ENCODE data around the gene ARHGAP29. TPM values are rescaled to one million over a fixed set of nuclear protein-coding genes. Genes with fewer than 3 reads are reported as not detected.

Gene ARHGAP29
- total RNA-seq, 1 donor from 2014 or later, result 42.7 TPM

DNA sequence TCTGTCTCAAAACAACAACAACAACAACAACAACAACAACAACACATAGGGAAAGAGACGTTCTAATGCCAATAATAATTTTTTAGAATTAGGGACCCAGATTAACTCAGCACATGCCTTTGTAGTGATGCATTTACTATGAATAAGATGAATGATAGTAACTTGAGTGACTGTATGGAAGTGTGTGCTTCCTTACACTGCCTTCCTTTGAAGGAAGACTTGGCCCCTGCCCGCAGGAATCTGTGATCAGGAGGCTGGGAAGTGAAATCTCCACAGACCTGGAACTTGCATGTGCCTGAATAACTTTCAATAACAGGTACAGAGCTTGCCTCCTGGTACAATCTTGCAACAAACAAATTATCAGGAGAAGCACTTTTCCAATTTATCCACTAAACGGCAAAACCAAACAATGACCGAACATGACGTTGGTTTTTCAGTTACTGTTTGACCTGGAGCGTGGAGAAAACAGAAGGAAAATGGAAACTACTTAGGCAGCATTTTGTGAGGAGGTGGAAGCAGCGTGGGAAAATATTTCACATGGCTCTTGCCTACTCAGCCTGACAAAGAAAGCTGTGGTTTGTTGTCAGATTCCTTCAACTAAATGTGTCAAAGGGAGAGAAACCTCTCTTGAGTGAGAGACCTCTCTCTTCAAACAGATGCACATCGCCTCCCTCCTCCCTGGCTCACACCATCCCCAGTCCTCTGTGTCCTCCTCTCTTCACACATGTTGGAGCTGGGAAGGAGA, 106.4 kb downstream of the ARHGAP29 start:
- no peak overlapping the region for H3K27ac Mint-ChIP-seq
- no peak overlapping the region for H3K4me3 Mint-ChIP-seq
- no peaks in the 10 kb centered on the region for H3K9me3 Mint-ChIP-seq
- H3K27me3 Mint-ChIP-seq, result no peaks in the 10 kb centered on the region
- peaks cover 5% of the 10 kb centered on the region for H3K36me3 Mint-ChIP-seq
- TF ChIP-seq, protein P1, sequence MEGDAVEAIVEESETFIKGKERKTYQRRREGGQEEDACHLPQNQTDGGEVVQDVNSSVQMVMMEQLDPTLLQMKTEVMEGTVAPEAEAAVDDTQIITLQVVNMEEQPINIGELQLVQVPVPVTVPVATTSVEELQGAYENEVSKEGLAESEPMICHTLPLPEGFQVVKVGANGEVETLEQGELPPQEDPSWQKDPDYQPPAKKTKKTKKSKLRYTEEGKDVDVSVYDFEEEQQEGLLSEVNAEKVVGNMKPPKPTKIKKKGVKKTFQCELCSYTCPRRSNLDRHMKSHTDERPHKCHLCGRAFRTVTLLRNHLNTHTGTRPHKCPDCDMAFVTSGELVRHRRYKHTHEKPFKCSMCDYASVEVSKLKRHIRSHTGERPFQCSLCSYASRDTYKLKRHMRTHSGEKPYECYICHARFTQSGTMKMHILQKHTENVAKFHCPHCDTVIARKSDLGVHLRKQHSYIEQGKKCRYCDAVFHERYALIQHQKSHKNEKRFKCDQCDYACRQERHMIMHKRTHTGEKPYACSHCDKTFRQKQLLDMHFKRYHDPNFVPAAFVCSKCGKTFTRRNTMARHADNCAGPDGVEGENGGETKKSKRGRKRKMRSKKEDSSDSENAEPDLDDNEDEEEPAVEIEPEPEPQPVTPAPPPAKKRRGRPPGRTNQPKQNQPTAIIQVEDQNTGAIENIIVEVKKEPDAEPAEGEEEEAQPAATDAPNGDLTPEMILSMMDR (conservative IDR thresholded peaks at IDR 0.05), result no peak
- DNase-seq (ENCODE audit: extremely low spot score, unreplicated experiment), result no peak
- peaks cover 14% of the 10 kb centered on the region for H3K4me1 Mint-ChIP-seq (ENCODE audit: unreplicated experiment)

DNA sequence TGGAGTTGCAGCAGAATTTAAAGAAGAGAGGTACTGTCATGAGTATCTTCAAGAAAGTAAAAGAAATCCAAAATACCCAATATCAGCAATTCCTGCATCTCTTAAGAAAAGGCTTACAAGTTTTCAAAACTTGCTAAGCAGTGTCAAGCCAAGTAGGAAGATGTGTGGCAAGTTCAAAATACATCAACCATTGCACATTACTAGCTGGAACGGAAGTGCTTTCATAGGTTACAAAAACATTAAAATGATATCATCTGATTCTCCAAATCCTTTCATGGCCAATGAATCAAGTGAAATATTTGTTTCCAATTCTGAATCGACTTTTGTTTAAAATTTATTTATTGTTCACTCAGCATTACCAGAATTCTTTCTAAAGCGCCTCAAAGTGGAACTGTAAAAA, 110.7 kb downstream of the ARHGAP29 start:
- TF ChIP-seq, protein P1 (conservative IDR thresholded peaks at IDR 0.05), result no peak
- H3K4me1 Mint-ChIP-seq (ENCODE audit: unreplicated experiment), result peaks cover 16% of the 10 kb centered on the region
- no peaks in the 10 kb centered on the region for H3K27me3 Mint-ChIP-seq
- DNase-seq (ENCODE audit: extremely low spot score, unreplicated experiment), result no peak
- H3K4me3 Mint-ChIP-seq, result no peak overlapping the region
- peaks cover 3% of the 10 kb centered on the region for H3K9me3 Mint-ChIP-seq
- H3K36me3 Mint-ChIP-seq, result peaks cover under 1% of the 10 kb centered on the region
- no peak overlapping the region for H3K27ac Mint-ChIP-seq

DNA sequence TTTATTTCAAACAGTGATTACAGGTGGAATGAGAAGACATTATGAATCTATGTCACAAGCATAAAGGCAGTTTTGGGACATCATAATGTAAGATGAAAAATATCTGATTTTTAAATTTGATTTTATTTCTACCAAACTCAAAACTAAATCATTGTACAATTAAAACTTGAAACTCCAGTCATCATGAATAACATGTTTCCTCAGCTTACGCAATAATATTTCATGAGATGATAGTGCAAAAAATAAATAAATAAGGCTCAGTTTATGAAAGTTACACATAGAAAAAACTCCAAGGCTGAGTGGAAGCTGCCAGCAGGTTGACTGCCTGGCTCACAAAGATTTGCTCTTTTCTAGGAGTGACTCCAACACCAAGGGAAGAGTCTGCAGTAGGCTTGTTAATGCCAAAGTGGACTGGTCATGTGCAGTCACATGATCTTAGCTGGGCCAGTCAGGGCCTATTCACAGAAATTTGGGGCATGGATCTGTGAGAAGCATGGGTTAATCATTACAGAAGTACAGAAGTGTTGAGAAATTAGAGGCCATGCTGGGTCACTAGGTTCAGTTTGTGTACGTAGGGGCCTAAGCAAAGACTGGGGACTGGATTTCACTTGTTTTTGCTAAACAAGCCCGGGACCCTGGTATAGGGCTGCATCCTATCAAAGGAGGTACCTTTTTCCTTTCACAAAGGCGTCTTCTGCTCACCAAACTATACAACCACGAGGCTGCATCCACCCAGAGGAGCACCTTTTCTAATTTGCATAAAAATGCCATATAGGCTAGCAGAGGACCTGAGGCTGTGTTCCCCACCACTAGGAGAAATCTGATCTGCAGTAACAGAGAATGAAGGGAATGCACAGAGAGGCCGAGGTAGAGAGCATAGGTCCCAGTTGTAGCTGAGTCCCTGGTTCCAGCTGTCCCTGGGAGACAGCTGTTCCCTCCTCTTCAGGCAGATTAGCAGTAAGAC, 111.6 kb downstream of the ARHGAP29 start:
- H3K27me3 Mint-ChIP-seq, result no peaks in the 10 kb centered on the region
- peak overlapping the region; percentile 10 for H3K4me3 Mint-ChIP-seq
- no peak for DNase-seq (ENCODE audit: extremely low spot score, unreplicated experiment)
- TF ChIP-seq, protein P1 (conservative IDR thresholded peaks at IDR 0.05), result no peak
- peaks cover 4% of the 10 kb centered on the region for H3K36me3 Mint-ChIP-seq
- peaks cover 7% of the 10 kb centered on the region for H3K9me3 Mint-ChIP-seq
- peak overlapping the region; percentile 64 for H3K27ac Mint-ChIP-seq
- peaks cover 16% of the 10 kb centered on the region for H3K4me1 Mint-ChIP-seq (ENCODE audit: unreplicated experiment)

DNA sequence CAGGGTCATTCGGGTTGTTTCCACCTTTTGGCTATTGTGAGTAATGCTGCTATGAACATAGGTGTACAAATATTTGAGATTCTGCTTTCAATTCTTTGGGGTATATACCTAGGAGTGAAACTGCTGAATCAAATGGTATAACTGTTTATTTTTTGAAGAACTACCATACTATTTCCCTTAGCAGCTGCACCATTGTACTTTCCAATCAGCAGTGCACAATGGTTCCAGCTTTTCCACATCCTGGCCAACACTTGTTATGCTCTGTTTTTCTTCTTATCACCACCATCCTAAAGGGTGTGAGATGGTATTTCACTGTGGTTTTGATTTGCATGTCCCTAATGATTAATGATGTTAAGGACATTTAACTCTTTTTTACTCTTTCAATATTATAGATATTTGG, 112.8 kb downstream of the ARHGAP29 start:
- H3K36me3 Mint-ChIP-seq, result peaks cover 4% of the 10 kb centered on the region
- H3K4me1 Mint-ChIP-seq (ENCODE audit: unreplicated experiment), result peaks cover 23% of the 10 kb centered on the region
- peaks cover 7% of the 10 kb centered on the region for H3K9me3 Mint-ChIP-seq
- H3K27me3 Mint-ChIP-seq, result no peaks in the 10 kb centered on the region
- H3K27ac Mint-ChIP-seq, result no peak overlapping the region
- no peak overlapping the region for H3K4me3 Mint-ChIP-seq
- no peak for DNase-seq (ENCODE audit: extremely low spot score, unreplicated experiment)
- TF ChIP-seq, protein P1 (conservative IDR thresholded peaks at IDR 0.05), result no peak

DNA sequence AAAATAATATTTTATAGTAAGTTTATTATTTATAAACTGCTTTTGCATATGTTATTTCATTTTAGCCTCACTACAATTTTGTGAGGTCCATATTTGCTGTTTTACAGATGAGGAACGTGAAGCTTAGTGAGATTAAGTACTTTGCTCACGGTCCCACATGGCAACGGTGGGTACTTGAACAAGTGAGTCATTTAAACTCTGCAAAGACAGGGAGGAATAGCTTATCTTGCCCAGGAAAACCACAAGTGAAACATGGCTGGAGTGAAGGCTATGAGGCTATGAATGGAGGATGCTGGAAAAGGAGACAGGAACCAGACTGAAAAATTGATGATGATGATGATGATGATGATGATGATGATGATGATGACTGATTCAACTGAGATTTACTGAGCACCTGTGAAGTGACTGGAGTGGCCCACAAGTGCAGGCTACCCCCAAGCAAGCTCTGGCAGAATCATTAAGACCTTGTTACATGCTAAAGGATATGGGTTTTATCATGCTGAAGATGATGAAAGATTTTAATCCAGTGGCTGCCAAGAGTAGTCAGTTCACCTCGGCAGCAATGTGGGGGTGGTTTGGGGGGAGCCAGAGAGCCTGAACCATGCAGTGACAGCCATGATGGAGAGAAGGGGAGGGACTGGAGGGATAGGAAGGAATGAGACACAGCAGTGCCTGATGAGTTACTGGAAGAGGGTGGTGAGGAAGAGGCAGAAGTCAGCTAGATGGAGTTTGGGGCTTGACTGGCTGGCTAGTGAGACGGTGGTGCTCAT, 115.0 kb downstream of the ARHGAP29 start:
- peaks cover 7% of the 10 kb centered on the region for H3K9me3 Mint-ChIP-seq
- H3K27ac Mint-ChIP-seq, result no peak overlapping the region
- TF ChIP-seq, protein P1 (conservative IDR thresholded peaks at IDR 0.05), result no peak
- H3K27me3 Mint-ChIP-seq, result no peaks in the 10 kb centered on the region
- H3K4me1 Mint-ChIP-seq (ENCODE audit: unreplicated experiment), result peaks cover 43% of the 10 kb centered on the region
- peaks cover 4% of the 10 kb centered on the region for H3K36me3 Mint-ChIP-seq
- no peak for DNase-seq (ENCODE audit: extremely low spot score, unreplicated experiment)
- no peak overlapping the region for H3K4me3 Mint-ChIP-seq

Measured in type B pancreatic cell (in vitro differentiated cells).